HCT116 (cell line): ENCODE results near the gene PTPRO. TPM values are rescaled to one million over a fixed set of nuclear protein-coding genes. Genes with fewer than 3 reads are reported as not detected.

Source experiments
- ATAC-seq: fragments of 200-7000 bp; cut with Tn5 transposase; 2 replicates; pipeline ENCODE4 v1.9.1; 2020; ENCODE audit warnings: mild to moderate bottlenecking, moderate library complexity
- BruUV-seq: library from RNA; stranded (reverse); fragments of 400-500 nt; replicated peaks from 2 replicates; lab custom pipeline; 2021; lab: Mats Ljungman, UMichigan
- CTCF ChIA-PET: fragments of 300-600 bp; sonication (Branson Sonifier 250); formaldehyde crosslinking; loops from one replicate; lab custom pipeline; 2021; ENCODE audit warnings: antibody characterized with exemption; lab: Charles Lee
- POLR2A ChIA-PET: fragments of 300-600, 350-600 bp; sonication (Branson Sonifier 250); formaldehyde crosslinking; loops from one replicate; lab custom pipeline; 2021; ENCODE audit warnings: antibody characterized with exemption; lab: Charles Lee
- RAD21 ChIA-PET, 2 experiments: fragments of 300-600 bp; sonication (Branson Sonifier 250); formaldehyde crosslinking; loops; one replicate each; lab custom pipeline; 2023; ENCODE audit warnings: low total read pairs in 2 of 2; ENCODE audit not compliant: uncharacterized antibody in 2 of 2, unreplicated experiment in 2 of 2, low non-redundant PET in 1 of 2; lab: Charles Lee
- DNase-seq: peaks from one replicate; pipeline ENCODE4 v3.0.0-alpha.2; 2010; ENCODE audit warnings: low read depth, low spot score
- H2AFZ ChIP-seq: fragments of 200-600 bp; shearing (Covaris generic), sonication (generic); 2 replicates; pipeline ENCODE4 v1.6.1; 2017; ENCODE audit warnings: low read depth, mixed run types, mixed read lengths, antibody characterized with exemption, low read length; ENCODE audit not compliant: poor library complexity, severe bottlenecking
- H3K27ac ChIP-seq: 2 replicates; pipeline ENCODE4 v1.5.1; 2012; ENCODE audit warnings: low read depth, low read length
- H3K27me3 ChIP-seq: fragments of 200-600 bp; sonication (generic); 2 replicates; pipeline ENCODE4 v1.6.1; 2016; ENCODE audit warnings: mixed run types, low read length, mixed read lengths; ENCODE audit not compliant: insufficient read depth
- H3K36me3 ChIP-seq, 2 experiments: fragments of 200-500 bp in 1 of 2; fragments of 200-600 bp in 1 of 2; sonication (Bioruptor generic) in 1 of 2; sonication (generic) in 1 of 2; 2 replicates each; pipeline versions ENCODE4 v1.5.1 to v1.6.1; 2014 to 2016; ENCODE audit warnings: low read length in 2 of 2, inconsistent platforms in 1 of 2, mixed read lengths in 1 of 2, mixed run types in 1 of 2; ENCODE audit not compliant: insufficient read depth in 2 of 2, control insufficient read depth in 1 of 2
- H3K4me1 ChIP-seq, 2 experiments: fragments of 200-600 bp in 1 of 2; sonication (generic) in 1 of 2; 2 replicates each; pipeline versions ENCODE4 v1.5.1 to v1.6.1; 2012 to 2017; ENCODE audit warnings: low read length in 2 of 2, inconsistent platforms in 1 of 2, mild to moderate bottlenecking in 1 of 2, mixed read lengths in 1 of 2, mixed run types in 1 of 2, moderate library complexity in 1 of 2; ENCODE audit not compliant: insufficient read depth in 2 of 2, control insufficient read depth in 1 of 2
- H3K4me2 ChIP-seq: fragments of 200-600 bp; sonication (generic); 2 replicates; pipeline ENCODE4 v1.6.1; 2017; ENCODE audit warnings: mixed run types, low read length, mixed read lengths
- H3K4me3 ChIP-seq, 2 experiments: fragments of 200-600 bp in 1 of 2; sonication (generic) in 1 of 2; replicated peaks in 1 of 2; 2 replicates each; pipeline ENCODE4 v1.5.1; 2011 to 2016; ENCODE audit warnings: low read length in 2 of 2, control low read depth in 1 of 2, low read depth in 1 of 2, mild to moderate bottlenecking in 1 of 2, mixed read lengths in 1 of 2, mixed run types in 1 of 2
- H3K79me2 ChIP-seq: fragments of 200-600 bp; sonication (generic); 2 replicates; pipeline ENCODE4 v1.6.1; 2017; ENCODE audit warnings: mild to moderate bottlenecking, mixed run types, low read length, moderate library complexity, mixed read lengths; ENCODE audit not compliant: insufficient read depth
- H3K9ac ChIP-seq: fragments of 200-600 bp; sonication (generic); 2 replicates; pipeline ENCODE4 v1.6.1; 2016; ENCODE audit warnings: low read length, mixed read lengths
- H3K9me2 ChIP-seq: fragments of 200-600 bp; sonication (generic), shearing (Covaris generic); 2 replicates; pipeline ENCODE4 v1.6.1; 2017; ENCODE audit warnings: mixed run types, mild to moderate bottlenecking, moderate library complexity; ENCODE audit not compliant: insufficient read depth
- H3K9me3 ChIP-seq, 2 experiments: fragments of 200-500 bp in 1 of 2; fragments of 200-600 bp in 1 of 2; sonication (Bioruptor generic) in 1 of 2; sonication (generic) in 1 of 2; 2 replicates each; pipeline ENCODE4 v1.6.1; 2014 to 2017; ENCODE audit warnings: low read length in 2 of 2, mixed read lengths in 2 of 2, inconsistent platforms in 1 of 2, low read depth in 1 of 2, mild to moderate bottlenecking in 1 of 2, mixed run types in 1 of 2, moderate library complexity in 1 of 2; ENCODE audit not compliant: control insufficient read depth in 1 of 2, insufficient read depth in 1 of 2
- H4K20me1 ChIP-seq: fragments of 200-600 bp; sonication (generic), shearing (Covaris generic); 2 replicates; pipeline ENCODE4 v1.6.1; 2017; ENCODE audit warnings: mixed run types, mild to moderate bottlenecking, moderate library complexity; ENCODE audit not compliant: insufficient read depth
- CEBPB ChIP-seq: IDR thresholded peaks from 2 replicates; pipeline ENCODE4 v1.6.1; 2012; ENCODE audit warnings: low read depth
- POLR2AphosphoS5 ChIP-seq: IDR thresholded peaks from 2 replicates; pipeline ENCODE4 v1.6.1; 2011; ENCODE audit warnings: mild to moderate bottlenecking, low read depth, low read length, moderate library complexity
- RAD21 ChIP-seq: IDR thresholded peaks from 2 replicates; pipeline ENCODE4 v1.6.1; 2012; ENCODE audit warnings: low read depth, mild to moderate bottlenecking
- SIN3A ChIP-seq: IDR thresholded peaks from 2 replicates; pipeline ENCODE4 v1.6.1; 2012; ENCODE audit warnings: low read depth
- SRF ChIP-seq: IDR thresholded peaks from 2 replicates; pipeline ENCODE4 v1.6.1; 2012; ENCODE audit warnings: low read depth
- ZNF274 ChIP-seq: fragments of 200-500 bp; sonication (Bioruptor generic); IDR thresholded peaks from 2 replicates; pipeline ENCODE4 v1.6.1; 2014; ENCODE audit warnings: mild to moderate bottlenecking, low read depth, low read length, inconsistent platforms
- intact Hi-C: fragments of 100-400 bp; cut with micrococcal nuclease; formaldehyde crosslinking; loops from 2 replicates; pipeline ENCODE4 v1.10.0; 2022
- total RNA-seq: library from RNA; stranded (reverse); gene quantifications from one replicate; pipeline ENCODE4 v1.2.1, GENCODE V29; 2021; ENCODE audit not compliant: unreplicated experiment
- TF ChIP-seq, protein P1 (sequence below): IDR thresholded peaks from 2 replicates; pipeline ENCODE4 v1.6.1; 2012; ENCODE audit warnings: low read depth
- TF ChIP-seq, protein P2 (sequence below): IDR thresholded peaks from 2 replicates; pipeline ENCODE4 v1.6.1; 2011; ENCODE audit warnings: mild to moderate bottlenecking, low read length, moderate library complexity; ENCODE audit not compliant: insufficient replicate concordance; ENCODE audit errors: extremely low read depth
- TF ChIP-seq, protein P3 (sequence below), 3 experiments: fragments of 200-600 bp in 1 of 3; sonication (generic) in 1 of 3; IDR thresholded peaks in 2 of 3; conservative IDR thresholded peaks in 1 of 3; 2 replicates each; pipeline ENCODE4 v1.5.1; 2012 to 2017; ENCODE audit warnings: low read depth in 2 of 3, low read length in 2 of 3, antibody characterized with exemption in 1 of 3, borderline replicate concordance in 1 of 3, control low read depth in 1 of 3, mild to moderate bottlenecking in 1 of 3, mixed read lengths in 1 of 3, mixed run types in 1 of 3, moderate library complexity in 1 of 3; ENCODE audit not compliant: insufficient read depth in 1 of 3

PTPRO gene
- total RNA-seq, 1 experiment from 2014 or later = not detected

DNA sequence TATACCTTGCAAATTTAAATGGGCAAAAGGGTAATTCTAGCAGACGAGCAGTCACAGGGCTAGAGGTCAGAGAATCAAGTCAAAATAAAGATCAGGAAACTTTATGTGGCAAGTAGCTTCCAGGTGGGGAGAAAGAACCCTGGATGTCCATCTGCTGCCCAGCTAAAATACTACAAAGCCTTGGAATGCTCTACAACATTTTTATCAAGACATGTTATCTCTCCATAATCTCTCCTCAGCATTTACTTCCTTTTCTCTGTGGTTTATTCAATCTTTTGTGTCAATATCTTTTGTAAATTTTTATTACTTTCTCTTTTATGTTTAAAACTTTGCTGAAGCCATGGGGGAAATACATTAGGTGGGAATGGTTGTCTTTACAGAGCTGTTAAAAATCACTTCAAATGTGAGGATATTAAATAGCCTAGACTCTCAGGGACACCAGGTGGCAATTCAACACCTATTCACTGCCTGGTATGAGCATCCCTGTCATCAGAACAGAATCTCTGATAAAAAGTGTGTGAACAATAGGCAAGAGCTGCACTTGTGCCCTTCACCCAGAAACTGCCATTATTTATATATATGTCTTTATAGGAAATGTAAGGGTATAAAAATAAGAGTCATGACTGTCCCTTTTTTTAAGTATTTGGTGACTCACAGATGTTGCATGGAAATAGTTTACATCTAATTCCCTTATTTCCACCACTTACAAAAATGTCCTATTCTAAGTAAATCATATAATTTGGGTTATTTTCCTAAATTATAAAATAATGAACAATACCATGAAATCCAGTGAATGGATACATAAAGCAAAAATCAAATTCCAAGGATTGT lies 314.0 kb downstream of the PTPRO start:
- no TSS peak for BruUV-seq
- Histone ChIP-seq H3K27me3 (no peaks in the 10 kb centered on the region), H3K27ac (peak overlapping the region; percentile 33; the same call in 1 of the 2 replicates), H3K9ac (no peak overlapping the region), H3K79me2 (no peaks in the 10 kb centered on the region; the same call in 1 of the 2 replicates), H3K4me1 (peaks cover 55 to 61% of the 10 kb centered on the region in 2 experiments), H3K4me2 (no peak overlapping the region), H3K9me3 (no peaks in the 10 kb centered on the region), H4K20me1 (no peaks in the 10 kb centered on the region), H2AFZ (no peak overlapping the region), H3K4me3 (no peak overlapping the region), H3K9me2 (no peaks in the 10 kb centered on the region), H3K36me3 (peaks cover 5 to 19% of the 10 kb centered on the region in 2 experiments)
- no peak for DNase-seq
- RAD21 ChIA-PET = no interaction called here
- ATAC-seq = peak; percentile 46; the same call in 1 of the 2 replicates
- CTCF ChIA-PET = no interaction called here
- intact Hi-C loops = no loop called here
- TF ChIP-seq SRF (no peak), RAD21 (peak; percentile 32; the same call in 1 of the 2 replicates)
- POLR2A ChIA-PET = interaction anchor here (1.2 kb wide), 1 partner anchor 53 kb away, joined by 3 read pairs; no protein-coding TSS in a partner anchor

DNA sequence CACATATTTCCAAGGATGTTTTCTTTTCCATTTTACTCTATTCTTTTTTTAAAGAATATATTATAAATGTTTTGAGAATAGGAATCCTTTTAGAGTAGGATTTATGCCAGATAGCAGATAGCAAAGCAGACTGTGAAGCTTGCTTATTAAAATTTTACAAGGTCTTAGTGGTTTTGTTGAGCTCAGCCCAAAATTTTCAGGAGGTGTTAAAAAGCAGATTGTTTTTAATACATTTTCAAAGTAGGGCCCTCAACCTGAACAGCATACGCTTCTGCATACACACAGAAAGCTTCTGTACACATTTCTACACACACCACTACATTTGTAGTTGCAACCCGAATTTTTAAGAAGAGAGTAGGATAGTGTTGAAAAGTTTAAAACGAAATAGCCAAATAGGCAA lies 315.9 kb downstream of the PTPRO start:
- peak overlapping the region; percentile 48; the same call in 1 of the 2 replicates for H3K27ac ChIP-seq
- no peak for TF ChIP-seq ZNF274
- TF ChIP-seq, protein P1, sequence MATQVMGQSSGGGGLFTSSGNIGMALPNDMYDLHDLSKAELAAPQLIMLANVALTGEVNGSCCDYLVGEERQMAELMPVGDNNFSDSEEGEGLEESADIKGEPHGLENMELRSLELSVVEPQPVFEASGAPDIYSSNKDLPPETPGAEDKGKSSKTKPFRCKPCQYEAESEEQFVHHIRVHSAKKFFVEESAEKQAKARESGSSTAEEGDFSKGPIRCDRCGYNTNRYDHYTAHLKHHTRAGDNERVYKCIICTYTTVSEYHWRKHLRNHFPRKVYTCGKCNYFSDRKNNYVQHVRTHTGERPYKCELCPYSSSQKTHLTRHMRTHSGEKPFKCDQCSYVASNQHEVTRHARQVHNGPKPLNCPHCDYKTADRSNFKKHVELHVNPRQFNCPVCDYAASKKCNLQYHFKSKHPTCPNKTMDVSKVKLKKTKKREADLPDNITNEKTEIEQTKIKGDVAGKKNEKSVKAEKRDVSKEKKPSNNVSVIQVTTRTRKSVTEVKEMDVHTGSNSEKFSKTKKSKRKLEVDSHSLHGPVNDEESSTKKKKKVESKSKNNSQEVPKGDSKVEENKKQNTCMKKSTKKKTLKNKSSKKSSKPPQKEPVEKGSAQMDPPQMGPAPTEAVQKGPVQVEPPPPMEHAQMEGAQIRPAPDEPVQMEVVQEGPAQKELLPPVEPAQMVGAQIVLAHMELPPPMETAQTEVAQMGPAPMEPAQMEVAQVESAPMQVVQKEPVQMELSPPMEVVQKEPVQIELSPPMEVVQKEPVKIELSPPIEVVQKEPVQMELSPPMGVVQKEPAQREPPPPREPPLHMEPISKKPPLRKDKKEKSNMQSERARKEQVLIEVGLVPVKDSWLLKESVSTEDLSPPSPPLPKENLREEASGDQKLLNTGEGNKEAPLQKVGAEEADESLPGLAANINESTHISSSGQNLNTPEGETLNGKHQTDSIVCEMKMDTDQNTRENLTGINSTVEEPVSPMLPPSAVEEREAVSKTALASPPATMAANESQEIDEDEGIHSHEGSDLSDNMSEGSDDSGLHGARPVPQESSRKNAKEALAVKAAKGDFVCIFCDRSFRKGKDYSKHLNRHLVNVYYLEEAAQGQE = no peak
- TF ChIP-seq CEBPB = no peak
- TF ChIP-seq SIN3A = no peak
- TF ChIP-seq, protein P2, sequence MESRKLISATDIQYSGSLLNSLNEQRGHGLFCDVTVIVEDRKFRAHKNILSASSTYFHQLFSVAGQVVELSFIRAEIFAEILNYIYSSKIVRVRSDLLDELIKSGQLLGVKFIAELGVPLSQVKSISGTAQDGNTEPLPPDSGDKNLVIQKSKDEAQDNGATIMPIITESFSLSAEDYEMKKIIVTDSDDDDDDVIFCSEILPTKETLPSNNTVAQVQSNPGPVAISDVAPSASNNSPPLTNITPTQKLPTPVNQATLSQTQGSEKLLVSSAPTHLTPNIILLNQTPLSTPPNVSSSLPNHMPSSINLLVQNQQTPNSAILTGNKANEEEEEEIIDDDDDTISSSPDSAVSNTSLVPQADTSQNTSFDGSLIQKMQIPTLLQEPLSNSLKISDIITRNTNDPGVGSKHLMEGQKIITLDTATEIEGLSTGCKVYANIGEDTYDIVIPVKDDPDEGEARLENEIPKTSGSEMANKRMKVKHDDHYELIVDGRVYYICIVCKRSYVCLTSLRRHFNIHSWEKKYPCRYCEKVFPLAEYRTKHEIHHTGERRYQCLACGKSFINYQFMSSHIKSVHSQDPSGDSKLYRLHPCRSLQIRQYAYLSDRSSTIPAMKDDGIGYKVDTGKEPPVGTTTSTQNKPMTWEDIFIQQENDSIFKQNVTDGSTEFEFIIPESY = no peak
- TF ChIP-seq POLR2AphosphoS5 = no peak
- TF ChIP-seq, protein P3, sequence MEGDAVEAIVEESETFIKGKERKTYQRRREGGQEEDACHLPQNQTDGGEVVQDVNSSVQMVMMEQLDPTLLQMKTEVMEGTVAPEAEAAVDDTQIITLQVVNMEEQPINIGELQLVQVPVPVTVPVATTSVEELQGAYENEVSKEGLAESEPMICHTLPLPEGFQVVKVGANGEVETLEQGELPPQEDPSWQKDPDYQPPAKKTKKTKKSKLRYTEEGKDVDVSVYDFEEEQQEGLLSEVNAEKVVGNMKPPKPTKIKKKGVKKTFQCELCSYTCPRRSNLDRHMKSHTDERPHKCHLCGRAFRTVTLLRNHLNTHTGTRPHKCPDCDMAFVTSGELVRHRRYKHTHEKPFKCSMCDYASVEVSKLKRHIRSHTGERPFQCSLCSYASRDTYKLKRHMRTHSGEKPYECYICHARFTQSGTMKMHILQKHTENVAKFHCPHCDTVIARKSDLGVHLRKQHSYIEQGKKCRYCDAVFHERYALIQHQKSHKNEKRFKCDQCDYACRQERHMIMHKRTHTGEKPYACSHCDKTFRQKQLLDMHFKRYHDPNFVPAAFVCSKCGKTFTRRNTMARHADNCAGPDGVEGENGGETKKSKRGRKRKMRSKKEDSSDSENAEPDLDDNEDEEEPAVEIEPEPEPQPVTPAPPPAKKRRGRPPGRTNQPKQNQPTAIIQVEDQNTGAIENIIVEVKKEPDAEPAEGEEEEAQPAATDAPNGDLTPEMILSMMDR (IDR thresholded peaks at IDR 0.05 in 2 of 3, conservative IDR thresholded peaks at IDR 0.05 in 1 of 3; ENCODE audit: borderline replicate concordance in 1 of 3, insufficient read depth in 1 of 3, low read depth in 2 of 3, low read length in 2 of 3) = no peak

More for the DNA sequence above, 315.9 kb downstream of the PTPRO start:
- Histone ChIP-seq H3K27me3 (no peaks in the 10 kb centered on the region), H3K9me2 (no peaks in the 10 kb centered on the region), H3K9ac (no peak overlapping the region), H3K4me3 (no peak overlapping the region), H2AFZ (no peak overlapping the region), H3K36me3 (peaks cover 9 to 19% of the 10 kb centered on the region in 2 experiments), H3K9me3 (no peaks in the 10 kb centered on the region), H3K4me1 (peaks cover 38 to 42% of the 10 kb centered on the region in 2 experiments), H3K79me2 (no peaks in the 10 kb centered on the region), H3K4me2 (no peak overlapping the region), H4K20me1 (no peaks in the 10 kb centered on the region)
- DNase-seq (no peak), ATAC-seq (no peak)
- ChIA-PET RAD21 (no interaction called here), POLR2A (no interaction called here), CTCF (no interaction called here)
- intact Hi-C loops = no loop called here
- BruUV-seq = no TSS peak
